ENCODE results near the gene KCNIP2. TPM values are rescaled to one million over a fixed set of nuclear protein-coding genes. Genes with fewer than 3 reads are reported as not detected.
"Not testable (repeated sequence)": the region's sequence is repeated elsewhere in the genome, so short reads cannot be mapped to it uniquely, and the experiment has no call there.

KCNIP2 gene
- total RNA-seq, 1 donor from 2014 or later, result 3.0 TPM

GRCh38 chr10:101793526-101793925, 50.1 kb downstream of the KCNIP2 start:
- no peak overlapping the region for H3K4me3 ChIP-seq

GRCh38 chr10:101789686-101790085, 53.9 kb downstream of the KCNIP2 start:
- Histone ChIP-seq H3K4me3 (no peak overlapping the region), H3K27ac (no peak overlapping the region), H3K27me3 (no peaks in the 10 kb centered on the region), H3K36me3 (peaks cover 100% of the 10 kb centered on the region), H3K4me1 (no peaks in the 10 kb centered on the region), H3K9me3 (no peaks in the 10 kb centered on the region)
- intact Hi-C loops (cut with DNase I), result no loop called here
- ATAC-seq (no peak), DNase-seq (no peak)
- no peak for TF ChIP-seq CTCF (IDR thresholded peaks at IDR 0.05)

More at GRCh38 chr10:101793526-101793925, 50.1 kb downstream of the KCNIP2 start:
- Histone ChIP-seq H3K27ac (no peak overlapping the region), H3K4me1 (no peaks in the 10 kb centered on the region), H3K27me3 (no peaks in the 10 kb centered on the region), H3K9me3 (no peaks in the 10 kb centered on the region), H3K36me3 (peaks cover 100% of the 10 kb centered on the region)
- ATAC-seq, result no peak
- intact Hi-C loops (cut with DNase I), result no loop called here
- TF ChIP-seq CTCF (IDR thresholded peaks at IDR 0.05), result no peak
- no peak for DNase-seq

- H3K36me3 ChIP-seq, result peaks cover 99% of the 10 kb centered on the region
- not testable (repeated sequence) for DNase-seq
Observed at GRCh38 chr10:101789231-101789630, 54.4 kb downstream of the KCNIP2 start.

GRCh38 chr10:101785801-101786200, 57.8 kb downstream of the KCNIP2 start:
- peaks cover 18% of the 10 kb centered on the region for H3K4me1 ChIP-seq
- H3K9me3 ChIP-seq, result no peaks in the 10 kb centered on the region
- no peak overlapping the region for H3K27ac ChIP-seq
- no peak for TF ChIP-seq CTCF (IDR thresholded peaks at IDR 0.05)
- ATAC-seq (no peak), DNase-seq (no peak)
- intact Hi-C loops (cut with DNase I), result no loop called here
- no peak overlapping the region for H3K4me3 ChIP-seq
- peaks cover 70% of the 10 kb centered on the region for H3K36me3 ChIP-seq
- no peaks in the 10 kb centered on the region for H3K27me3 ChIP-seq

More at GRCh38 chr10:101789231-101789630, 54.4 kb downstream of the KCNIP2 start:
- H3K9me3 ChIP-seq; H3K27ac ChIP-seq; intact Hi-C loops (cut with DNase I); H3K4me1 ChIP-seq; H3K27me3 ChIP-seq; H3K4me3 ChIP-seq: not testable (repeated sequence)
- ATAC-seq, result peak; percentile 53

- no peak for TF ChIP-seq CTCF (IDR thresholded peaks at IDR 0.05)
- intact Hi-C loops (cut with DNase I), result loop anchor here (5.0 kb wide), 1 partner anchor 182 kb away; no protein-coding TSS in a partner anchor
- no peak for DNase-seq
- Histone ChIP-seq H3K27me3 (peaks cover under 1% of the 10 kb centered on the region), H3K27ac (no peak overlapping the region), H3K4me3 (no peak overlapping the region), H3K36me3 (peaks cover 57% of the 10 kb centered on the region), H3K9me3 (no peaks in the 10 kb centered on the region), H3K4me1 (peaks cover 30% of the 10 kb centered on the region)
- ATAC-seq, result no peak
Observed at GRCh38 chr10:101784558-101784957, 59.0 kb downstream of the KCNIP2 start.

GRCh38 chr10:101783736-101784118, 59.9 kb downstream of the KCNIP2 start:
- intact Hi-C loops (cut with DNase I), result loop anchor here (5.0 kb wide), 1 partner anchor 181 kb away; no protein-coding TSS in a partner anchor
- Histone ChIP-seq H3K9me3 (no peaks in the 10 kb centered on the region), H3K27ac (peak overlapping the region; percentile 63), H3K27me3 (peaks cover 7% of the 10 kb centered on the region), H3K4me3 (peak overlapping the region; percentile 73), H3K36me3 (peaks cover 49% of the 10 kb centered on the region), H3K4me1 (peaks cover 38% of the 10 kb centered on the region)
- no peak for TF ChIP-seq CTCF (IDR thresholded peaks at IDR 0.05)
- DNase-seq (no peak), ATAC-seq (no peak)
